ENCODE results near the gene REPS2.
"Not testable (repeated sequence)": the region's sequence is repeated elsewhere in the genome, so short reads cannot be mapped to it uniquely, and the experiment has no call there.

Gene REPS2

DNA sequence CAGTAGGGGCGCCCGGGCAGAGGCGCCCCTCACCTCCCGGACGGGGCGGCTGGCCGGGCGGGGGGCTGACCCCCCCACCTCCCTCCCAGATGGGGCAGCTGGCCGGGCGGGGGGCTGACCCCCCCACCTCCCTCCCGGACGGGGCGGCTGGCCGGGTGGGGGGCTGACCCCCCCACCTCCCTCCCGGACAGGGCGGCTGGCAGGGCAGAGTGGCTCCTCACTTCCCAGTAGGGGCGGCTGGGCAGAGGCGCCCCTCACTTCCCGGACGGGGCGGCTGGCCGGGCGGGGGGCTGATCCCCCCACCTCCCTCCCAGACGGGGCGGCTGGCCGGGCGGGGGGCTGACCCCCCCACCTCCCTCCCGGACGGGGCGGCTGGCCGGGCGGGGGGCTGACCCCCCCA is 18.5 kb downstream of the REPS2 start:
- DNase-seq, result not testable (repeated sequence)

DNA sequence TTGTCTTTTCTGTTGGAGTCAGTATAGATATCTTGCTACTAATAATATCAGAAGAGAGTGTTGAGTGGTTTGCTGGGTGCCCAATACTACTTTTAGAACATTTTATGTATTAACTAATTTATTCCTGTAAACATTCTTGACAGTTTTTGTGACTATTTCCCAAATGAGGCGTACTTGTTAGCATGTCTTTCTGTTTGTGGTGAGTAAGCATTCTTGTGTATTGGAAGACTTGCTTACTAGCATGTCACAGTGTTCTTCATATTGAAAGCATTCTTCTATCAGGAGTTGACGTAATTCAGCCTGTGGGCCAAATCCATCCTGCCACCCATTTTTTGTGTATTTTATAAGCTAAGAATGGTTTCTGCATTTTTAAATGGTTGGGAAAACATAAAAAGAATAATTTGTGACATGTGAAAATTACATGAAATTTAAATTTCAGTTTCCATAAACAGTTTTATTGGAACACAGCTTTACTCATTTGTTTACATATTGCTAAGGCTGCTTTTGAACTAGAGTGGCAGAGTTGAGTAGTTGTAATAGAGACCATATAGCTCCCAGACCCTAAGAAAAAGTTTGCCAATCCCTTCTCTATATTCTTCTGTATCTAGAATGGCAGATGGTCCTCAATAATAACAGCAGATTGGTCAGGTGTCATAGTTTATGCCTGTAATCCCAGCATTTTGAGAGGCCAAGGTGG is 20.4 kb downstream of the REPS2 start:
- DNase-seq, result no peak

DNA sequence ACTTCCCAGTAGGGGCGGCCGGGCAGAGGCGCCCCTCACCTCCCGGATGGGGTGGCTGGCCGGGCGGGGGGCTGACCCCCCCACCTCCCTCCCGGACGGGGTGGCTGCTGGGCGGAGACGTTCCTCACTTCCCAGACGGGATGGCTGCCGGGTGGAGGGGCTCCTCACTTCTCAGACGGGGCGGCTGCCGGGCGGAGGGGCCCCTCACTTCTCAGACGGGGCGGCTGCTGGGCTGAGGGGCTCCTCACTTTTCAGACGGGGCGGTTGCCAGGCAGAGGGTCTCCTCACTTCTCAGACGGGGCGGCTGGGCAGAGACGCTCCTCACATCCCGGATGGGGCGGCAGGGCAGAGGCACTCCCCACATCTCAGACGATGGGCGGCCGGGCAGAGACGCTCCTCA is 22.3 kb downstream of the REPS2 start:
- not testable (repeated sequence) for DNase-seq

DNA sequence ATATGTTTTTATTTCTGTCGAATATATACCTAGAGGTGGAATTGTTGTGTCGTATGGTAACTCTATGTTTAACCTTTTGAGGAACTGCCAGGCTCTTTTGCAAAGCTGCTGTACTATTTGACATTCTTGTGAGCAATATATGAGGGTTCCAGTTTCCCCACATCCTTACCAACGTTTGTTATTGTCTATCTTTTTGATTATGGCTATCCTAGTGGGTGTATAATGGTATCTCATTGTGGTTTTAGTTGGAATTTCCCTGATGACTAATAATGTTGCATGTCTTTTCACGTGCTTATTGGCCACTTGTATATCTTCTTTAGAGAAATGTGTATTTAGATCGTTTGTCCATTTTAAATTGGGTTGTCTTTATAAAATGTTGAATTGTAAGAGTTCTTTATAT is 24.5 kb downstream of the REPS2 start:
- no peak for DNase-seq

DNA sequence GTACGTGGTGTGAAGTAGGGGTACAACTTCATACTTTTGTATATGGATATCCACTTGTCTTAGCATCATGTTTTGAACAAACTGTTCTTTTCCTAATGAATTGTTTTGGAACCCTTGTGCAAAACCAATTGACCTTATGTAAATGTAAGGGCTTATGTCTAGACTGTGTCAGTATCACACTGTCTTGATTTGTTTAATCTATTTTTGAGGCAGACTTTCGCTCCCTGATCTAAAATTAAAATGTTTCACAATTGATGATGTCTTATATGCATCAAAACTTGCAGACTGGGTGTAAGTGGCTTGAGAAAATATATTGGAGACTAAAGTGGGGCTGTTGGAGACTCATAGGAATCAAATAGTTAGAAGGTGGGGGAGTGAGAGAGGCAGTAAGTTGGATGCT is 25.2 kb downstream of the REPS2 start:
- DNase-seq, result no peak

DNA sequence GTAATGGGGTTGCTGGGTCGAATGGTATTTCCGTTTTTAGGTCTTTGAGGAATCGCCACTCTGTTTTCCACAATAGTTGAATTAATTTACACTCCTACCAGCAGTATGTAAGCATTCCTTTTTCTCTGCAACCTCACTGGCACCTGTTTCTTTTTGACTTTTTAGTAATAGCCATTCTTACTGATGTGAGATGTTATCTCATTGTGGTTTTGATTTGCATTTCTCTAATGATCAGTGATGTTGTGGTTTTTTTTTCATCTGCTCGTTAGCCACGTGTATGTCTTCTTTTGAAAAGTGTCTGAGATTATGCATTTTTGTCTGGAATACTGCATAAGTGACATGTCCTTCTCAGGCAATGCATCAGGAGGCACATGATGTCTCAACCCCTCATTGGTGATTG is 28.8 kb downstream of the REPS2 start:
- DNase-seq, result no peak

DNA sequence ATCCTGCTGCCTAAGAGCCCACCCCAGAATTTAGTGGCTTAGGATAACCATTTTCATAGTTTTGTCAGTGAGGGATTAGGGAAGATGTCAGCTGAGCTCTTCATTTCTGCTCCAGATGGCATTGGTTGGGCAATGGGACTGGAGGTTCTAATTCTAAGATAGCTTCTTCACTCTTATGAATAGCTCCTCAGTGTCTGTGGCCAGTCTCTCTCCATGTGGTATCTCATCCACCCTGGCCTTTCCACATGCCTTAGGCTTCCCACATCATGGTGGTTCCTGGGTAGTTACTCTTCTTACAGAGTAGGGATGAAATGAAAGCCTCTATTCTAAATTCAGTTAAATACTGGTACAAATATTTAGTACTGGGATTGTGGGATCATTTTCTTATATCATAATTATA is 31.3 kb downstream of the REPS2 start:
- no peak for DNase-seq

DNA sequence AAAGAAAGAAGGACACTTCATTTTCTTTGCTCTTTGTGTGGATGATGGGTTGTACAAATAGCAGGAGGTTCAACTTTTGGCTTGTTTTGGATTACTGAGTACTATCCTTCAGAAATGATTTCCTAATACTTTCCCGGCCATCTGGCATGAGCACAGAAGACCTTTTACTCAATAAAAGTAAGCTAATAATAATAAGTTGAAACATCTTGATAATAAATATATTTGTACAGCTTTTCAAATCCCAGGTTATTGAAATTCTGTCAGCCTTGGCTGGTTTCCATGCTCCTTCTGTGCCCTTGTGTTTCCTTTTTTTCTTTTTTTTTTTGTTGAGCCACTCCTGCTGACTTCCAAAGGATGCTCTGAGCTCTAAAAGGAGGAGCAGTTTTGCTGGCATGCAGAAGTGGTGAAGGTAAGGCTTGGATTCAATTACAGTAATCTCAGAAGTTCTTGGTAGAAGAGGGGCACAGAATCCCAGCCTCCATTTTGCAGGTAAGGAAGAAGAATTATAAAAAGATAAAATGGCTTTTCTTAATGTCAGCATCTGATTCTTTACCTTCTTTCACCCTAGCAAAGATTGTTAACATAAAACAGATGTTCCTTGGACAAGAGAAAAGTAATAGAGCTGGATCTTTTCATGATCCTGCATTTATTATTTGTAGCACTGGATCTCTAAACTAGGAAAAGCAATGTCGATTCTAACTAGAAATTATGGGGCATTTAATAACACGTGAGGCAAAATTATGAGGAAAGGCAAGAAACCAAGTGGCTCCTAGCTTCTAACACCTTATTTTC is 31.9 kb downstream of the REPS2 start:
- no peak for DNase-seq

DNA sequence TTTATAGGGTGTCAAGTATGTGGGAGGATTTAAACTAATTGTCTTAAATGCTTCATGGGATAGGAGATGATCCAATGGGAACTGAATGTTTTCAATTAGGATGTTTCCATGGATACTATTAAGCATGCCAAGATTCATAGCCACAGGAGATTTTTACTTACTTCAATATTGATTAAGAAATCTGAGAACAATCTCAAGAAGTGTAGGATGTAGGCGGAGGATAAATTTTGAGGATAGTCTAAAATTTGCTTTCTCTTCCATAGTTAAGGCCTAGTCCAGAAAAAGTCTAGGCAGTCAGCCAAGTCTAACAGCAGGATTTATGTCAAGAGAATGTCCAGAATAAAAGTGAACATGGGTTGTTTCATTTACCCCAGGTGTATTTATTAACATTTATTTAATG is 32.8 kb downstream of the REPS2 start:
- DNase-seq, result peak; percentile 20

DNA sequence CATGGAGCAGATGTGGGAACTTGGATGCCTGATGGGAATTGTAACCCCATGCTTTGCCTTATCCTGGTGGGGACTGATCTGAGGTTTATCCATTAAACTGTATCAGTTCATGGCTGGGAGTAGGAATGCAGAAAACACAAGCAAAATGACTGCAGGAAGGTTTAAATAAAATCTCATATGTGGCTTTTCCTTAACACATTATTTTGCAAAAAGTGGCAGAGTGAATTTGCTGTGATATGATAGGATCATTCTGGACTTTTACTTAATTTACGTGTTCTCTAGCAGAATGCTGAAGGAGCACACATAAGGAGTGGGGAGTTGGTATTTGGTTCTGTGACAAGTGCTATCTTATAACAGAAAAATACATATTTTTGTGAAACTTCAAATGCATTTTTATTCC is 34.8 kb downstream of the REPS2 start:
- DNase-seq, result no peak

DNA sequence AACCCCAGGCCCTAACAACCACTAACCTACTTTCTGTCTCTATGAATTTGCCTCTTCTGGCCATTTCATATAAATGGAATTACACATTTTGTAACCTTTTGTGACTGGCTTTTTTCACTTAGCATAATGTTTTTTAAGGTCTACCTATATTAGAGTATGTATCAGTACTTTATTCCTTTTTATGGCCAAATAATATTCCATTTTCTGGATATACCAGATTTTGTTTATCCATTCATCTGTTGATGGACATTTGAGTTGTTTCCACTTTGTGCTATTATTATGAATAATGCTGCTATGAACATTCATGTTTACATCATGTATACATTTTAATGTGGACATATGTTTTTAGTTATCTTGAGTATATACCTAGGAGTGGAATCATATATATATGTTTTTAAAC is 35.5 kb downstream of the REPS2 start:
- no peak for DNase-seq

DNA sequence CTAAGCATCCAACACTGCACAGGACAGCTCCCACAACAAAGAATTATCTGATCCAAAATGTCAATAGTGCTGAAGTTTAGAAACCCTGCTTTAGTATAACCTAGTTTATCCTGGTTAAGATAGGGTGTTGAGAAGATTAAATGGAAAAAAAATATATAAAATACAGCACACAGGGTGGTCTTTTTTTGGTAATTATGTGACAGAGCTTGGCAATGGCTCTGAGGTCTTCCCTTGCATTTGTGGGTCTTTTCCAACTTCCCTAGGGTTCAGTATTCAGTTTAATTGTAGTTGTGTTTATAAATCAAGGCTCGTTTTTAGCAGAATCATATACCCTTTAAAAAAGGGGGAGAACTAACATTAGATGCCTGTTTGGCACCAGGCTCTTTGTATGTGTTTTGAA is 36.6 kb downstream of the REPS2 start:
- DNase-seq, result no peak

DNA sequence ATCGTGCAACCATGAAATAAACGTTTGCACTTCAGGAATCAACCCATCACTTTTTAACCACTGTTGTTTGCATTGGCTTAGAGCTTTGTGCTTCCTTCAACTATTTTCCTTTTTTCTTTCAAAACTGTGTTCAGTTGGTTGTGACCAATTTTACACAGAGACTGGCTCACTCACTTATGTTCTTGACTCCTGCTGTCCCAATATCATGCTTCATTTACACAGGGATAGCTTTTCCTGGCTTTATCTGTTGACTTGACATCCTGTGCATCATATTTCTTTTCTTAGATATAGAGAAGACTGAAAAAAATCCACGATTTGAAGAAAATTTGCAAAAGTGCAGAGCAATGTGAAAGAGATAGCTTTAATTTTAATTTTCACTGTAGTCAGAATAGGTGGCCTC is 38.8 kb downstream of the REPS2 start:
- DNase-seq, result no peak

DNA sequence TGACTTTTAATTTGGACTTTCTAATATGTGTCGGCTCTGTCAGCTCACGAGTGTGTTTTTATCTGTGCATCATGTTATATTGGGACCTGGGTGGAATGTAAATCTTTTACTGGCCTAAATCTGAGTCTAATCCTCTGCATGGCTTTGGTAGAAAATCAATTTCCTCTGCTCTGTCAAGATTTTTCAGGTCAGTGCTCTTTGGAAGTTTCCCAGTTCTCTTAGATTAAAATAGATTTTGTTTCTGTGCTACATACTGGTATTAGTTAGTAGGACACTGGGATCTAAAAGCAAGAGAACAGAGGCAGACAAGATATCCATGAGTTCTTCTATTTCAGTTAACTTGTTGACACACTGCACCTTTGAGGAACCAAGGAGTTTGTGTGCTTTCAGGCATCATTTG is 39.7 kb downstream of the REPS2 start:
- no peak for DNase-seq

DNA sequence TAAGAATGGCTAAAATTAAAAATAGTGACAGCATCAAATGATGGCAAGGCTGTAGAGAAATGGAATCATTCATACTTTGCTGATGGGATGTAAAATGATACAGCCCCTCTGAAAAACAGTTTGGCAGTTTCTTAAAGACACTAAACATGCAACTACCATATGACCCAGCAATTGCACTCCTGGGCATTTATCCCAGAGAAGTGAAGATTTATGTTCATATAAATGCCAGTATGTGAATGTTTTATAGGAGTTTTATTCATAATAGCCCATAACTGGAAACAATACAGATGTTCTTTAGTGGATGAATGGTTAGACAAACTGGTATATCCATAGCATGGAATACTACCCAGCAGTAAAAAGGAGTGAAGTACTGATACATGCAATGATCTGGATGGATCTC is 43.3 kb downstream of the REPS2 start:
- DNase-seq, result no peak

DNA sequence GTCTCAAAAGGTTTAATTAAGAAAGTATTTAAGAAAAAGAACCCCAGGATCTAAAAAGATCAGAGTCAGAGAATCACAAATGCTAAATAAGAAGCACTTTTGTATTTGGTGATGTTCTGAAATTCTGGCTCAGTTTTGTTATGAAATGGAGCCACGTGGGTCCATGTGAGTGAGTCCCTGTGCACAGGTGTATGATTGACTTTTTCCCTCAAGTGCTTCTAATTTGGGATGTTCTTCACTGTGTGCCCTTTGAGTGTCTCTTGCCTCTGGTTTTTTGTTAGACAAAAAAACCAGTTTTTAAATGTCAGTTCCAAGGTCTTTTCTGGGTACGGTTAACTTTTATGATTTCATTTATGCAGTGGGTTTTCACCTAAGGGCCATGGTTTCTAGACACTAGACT is 44.4 kb downstream of the REPS2 start:
- DNase-seq, result no peak

DNA sequence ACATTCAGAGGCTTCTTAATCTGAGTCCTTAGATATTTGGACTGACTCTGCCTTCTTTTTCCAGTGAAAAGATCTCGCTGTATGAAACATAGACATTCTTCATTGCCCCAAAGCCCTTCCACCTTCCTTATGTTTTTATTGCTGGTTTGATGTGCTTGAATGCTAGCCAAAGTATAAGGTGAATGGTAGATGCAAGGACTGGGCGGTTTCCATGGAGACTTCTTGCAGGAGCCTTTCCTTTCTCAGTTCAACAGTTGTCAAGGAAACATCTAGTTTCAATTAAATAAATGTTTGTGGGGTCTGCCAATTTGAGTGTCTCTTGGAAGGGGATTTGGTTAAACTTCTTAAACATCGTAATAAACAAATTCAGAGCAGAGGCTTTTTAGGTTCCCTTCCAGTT is 46.0 kb downstream of the REPS2 start:
- no peak for DNase-seq

DNA sequence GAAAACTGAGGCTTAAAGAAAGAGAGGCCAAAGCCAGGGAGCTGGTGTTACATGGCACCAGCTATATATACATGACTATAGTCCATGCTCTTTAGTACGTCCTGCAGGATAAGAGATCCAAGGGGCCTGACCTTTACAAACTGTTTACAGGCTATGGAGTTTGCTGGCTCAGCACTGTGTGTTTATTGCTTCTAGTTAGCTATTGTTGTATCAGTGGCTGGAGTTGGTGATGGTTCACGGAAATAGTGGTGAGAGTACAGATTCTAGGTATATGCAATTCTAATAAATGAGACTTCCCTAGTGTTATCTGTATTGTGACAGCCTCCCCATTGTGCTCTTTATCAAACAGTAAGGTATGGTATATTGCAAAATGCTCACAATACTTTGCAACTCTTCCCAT is 46.5 kb downstream of the REPS2 start:
- DNase-seq, result no peak

DNA sequence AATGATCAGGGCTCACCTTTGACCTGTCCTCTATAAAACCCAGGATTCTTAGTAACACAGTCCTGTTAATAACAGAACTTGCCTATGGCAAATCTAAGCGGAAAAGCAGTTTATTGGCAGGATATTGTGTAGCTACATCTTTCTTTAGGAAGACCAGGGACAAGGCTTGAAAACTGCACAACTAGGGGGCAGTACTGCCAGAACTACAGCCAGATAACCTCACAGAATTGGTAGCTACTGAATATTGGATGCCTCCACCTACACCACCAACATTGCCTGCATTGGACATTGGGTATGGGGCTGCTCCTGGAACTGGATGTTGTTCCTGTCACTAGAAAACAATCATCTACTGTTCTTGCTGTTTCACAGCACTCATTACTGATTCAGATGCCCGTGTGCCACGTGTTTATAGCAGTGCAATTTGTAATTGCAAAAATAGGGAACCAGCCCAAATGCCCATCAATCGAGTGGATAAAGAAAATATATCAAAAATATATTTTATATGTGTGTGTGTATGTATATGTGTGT is 47.4 kb downstream of the REPS2 start:
- no peak for DNase-seq

DNA sequence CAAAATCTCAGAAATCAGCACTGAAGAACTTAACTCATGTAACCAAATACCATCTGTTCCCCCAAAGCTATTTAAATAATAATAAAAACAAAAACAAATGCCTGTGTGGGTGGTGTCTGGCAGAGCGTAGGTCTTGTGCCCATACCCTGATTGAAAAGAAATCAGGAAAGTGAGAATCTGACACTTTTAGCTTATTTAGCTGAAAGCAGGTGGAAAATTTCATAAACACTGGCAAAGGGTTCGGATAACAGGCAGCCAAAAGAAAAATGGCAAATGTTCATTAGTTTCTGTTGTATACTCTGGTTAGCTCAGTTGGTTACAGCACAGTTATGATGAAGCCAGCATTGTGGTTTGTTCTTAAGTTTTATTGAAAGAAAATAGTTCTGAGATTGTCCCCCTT is 48.3 kb downstream of the REPS2 start:
- DNase-seq, result no peak

DNA sequence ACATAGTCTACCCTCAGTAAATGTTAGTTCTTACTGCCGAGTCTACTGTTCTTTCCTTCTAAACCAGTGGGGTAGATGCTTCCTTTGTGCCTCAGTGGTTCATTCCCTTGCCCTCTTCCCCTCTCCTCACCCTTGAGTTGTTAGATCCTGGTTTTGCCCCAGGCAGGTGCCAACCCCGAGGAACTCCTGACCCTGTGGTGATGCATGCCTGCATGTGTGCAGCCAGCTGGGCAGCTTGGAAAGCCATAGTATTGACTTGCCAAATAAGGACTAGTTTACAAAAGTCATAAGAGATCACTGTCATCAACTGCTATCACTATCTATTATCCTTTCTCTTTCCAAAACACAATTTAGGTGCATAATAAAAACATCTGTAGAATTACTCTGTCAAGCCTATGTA is 50.9 kb downstream of the REPS2 start:
- no peak for DNase-seq

DNA sequence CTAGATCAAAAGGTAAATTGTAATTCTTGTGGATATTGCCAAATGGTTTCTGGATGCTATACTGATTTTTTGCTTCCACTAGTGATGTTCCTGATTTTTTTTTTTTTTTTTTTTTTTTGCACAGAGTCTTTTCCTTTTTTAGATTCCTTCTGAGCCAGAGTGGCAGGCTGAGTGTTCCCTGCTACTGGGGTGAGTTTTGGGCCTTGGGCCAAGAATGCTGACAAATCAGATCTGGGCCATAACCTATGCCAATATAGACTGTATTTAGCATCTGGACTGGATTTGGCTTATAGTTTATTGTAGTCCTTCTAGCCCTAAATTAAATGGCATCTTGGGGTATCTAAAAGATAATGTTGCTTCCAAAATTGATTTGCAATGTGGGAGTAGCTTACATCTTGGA is 52.8 kb downstream of the REPS2 start:
- no peak for DNase-seq

DNA sequence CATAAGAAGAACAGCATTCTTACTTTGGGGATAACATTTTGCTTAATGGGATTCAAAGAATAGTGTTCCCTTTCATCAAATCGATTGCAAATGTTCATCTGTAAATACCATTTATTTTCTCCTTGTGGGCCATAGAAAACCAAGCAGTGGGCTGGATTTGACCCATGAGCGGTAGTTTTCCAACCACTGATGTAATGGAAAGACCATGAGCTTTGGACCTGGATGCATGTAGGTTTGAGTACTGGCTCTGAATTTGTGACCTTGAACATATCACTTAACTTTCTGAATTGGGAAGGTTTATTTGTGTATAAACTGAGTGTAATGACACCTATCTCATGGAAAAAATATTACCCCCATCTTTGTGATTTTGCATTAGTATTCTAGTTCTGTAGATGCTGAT is 54.3 kb downstream of the REPS2 start:
- DNase-seq, result no peak

DNA sequence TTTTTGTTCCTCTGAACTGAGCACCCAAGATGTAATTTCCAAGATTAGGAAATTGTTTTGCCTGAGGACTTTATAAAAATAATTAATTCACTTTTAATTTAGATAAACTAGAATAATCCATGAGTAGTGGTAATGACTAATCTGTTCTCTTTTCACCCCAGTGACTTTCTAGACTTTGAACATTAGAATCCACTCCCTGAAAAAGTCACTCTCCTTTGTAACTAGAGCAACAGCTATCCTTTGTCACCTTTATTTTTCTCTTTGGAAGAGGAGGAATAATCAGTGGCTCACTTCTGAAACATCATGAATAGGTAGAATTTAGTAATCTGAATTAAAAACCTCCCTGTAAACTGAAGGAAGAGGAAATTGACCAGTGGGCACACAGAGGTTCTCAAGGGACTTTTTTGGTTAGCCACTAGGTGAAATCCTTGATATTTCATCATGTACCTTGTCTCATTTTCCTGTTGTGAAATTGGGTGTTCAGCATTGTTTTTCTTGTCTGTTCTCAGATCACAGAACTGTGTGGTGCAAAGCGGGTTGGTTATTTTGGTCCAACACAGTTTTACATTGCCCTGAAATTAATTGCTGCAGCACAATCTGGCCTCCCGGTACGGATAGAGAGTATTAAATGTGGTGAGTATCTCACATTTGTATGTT is 59.4 kb downstream of the REPS2 start:
- DNase-seq, result no peak
